RPMI7951 (cell line): ENCODE results near the gene MORN5. TPM values are rescaled to one million over a fixed set of nuclear protein-coding genes. Genes with fewer than 3 reads are reported as not detected.
"Not testable (repeated sequence)": the region's sequence is repeated elsewhere in the genome, so short reads cannot be mapped to it uniquely, and the experiment has no call there.

Experiments
- DNase-seq: peaks from one replicate; pipeline ENCODE4 v3.0.0-alpha.2; 2012; ENCODE audit warnings: low read depth
- total RNA-seq: library from RNA; depleted of rRNA; stranded (reverse); fragments of >200 nt; shearing (Covaris generic); gene quantifications from 2 replicates; pipeline ENCODE4 v1.2.3, GENCODE V29; 2014; rRNA removed

MORN5 gene
- total RNA-seq = not detected in 2 replicates

DNA sequence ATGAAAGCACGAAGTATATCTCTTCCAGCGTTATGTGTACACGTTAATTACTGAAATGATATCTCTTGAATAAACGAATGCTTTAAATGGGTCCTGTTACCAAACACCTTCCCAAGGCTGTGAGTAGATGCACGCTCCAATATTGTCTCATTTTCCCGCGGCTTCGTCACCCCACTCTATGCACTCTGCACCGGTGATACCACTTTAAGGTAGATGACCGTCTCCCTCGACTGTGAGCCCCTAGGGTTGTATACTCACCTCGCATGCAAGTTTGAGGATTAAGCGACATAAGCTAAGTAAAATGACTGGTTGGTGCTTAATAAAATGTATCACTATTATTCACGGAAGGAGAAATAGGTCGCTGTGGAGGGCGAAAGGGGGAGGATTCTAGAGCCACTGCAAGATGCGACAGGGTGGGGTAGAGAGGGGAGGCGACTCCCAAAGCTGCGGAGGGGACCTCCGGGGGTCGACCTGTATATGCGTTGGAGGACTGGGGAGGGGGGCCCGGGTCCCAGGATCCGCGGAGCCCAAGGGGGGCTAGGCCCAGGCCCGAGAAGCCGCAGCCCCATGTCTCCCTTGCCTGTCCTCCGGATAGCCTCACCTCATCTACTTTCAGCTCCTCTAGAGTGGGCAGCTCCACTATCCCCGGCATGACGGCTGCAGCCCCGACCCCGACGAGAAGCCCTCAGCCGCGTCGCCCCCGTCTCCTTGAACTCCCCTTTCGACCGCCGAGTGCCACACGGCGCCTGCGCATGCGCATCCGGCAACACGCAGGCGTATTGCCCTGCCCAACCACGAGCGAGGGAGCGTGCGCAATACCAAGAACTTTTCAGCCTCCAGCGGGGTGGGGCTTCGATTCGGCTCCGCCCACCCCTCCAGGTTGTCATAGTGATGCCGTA is at the start of gene MORN5, which contains the start of gene NDUFA8:
Gene MORN5 (plus strand): TSS at position 883 of the 899 bp plus-strand sequence. CDS start 65 bp downstream, outside the sequence.
Gene NDUFA8 (minus strand): TSS at position 754 of the 899 bp plus-strand sequence. CDS start 102 bp downstream, at position 652.
- peak; percentile 91 for DNase-seq

DNA sequence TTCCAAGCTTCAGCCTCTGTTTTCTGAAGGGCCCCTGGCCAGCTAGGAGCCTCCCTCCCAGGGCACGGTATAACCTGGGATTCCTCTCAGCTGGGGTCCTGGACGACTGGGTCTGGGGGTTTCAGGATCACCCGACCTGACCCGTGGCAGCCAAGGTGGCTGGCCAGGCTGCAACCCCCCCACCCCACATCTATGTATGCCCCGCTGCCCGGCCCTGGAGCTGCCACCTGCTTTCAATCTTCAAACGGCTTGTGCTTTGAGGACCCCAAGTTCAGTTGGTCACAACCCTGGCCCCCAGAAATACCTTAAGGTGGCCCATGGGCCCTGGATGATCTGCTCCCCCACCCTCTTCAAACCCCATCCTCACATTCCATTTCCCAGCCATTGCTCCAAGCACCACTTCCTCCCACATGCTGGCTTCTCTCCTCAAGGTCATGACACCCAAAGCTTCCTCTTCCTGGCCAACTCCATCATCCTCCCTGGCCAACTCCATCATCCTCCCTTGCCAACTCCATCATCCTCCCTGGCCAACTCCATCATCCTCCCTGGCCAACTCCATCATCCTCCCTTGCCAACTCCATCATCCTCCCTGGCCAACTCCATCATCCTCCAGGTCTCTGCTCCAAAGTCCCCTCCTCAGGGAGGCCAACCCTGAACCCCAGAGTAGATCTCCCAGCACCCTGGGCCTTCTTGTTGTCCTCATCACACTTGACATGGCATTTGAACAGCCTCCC is 49.4 kb upstream of the MORN5 start:
- no peak for DNase-seq

DNA sequence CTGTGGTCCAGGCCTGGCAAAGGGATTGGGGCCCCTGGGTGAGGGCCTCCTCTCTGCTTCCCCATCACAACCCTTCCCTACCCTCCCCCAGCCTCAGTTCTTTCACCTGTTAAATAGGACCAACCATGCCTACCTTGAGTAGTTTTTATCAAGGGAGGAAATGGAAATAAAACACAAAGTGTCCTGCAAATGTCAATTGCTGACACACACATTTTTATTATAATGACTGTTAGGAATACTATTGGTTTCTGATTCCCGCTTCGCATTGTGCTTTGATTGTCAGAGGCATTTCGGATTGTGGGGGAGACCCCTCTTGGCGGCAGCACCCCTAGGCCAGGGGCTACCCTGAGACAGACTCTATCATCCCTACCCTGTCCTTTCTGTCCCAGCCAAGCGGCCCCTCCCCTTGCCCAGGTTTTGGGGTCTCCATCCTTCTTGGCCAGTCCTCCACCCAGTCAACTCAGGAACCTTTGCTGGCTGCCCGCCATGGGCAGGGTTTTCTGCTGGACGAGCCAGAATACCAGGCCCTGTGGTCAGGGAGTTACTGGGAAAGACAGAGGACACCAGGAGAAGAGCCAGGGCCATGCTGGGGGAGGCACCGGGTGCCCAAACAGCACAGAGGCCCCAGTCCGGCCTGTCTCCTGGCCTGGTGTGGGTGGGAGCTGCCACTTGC is 48.2 kb upstream of the MORN5 start:
- DNase-seq = no peak

DNA sequence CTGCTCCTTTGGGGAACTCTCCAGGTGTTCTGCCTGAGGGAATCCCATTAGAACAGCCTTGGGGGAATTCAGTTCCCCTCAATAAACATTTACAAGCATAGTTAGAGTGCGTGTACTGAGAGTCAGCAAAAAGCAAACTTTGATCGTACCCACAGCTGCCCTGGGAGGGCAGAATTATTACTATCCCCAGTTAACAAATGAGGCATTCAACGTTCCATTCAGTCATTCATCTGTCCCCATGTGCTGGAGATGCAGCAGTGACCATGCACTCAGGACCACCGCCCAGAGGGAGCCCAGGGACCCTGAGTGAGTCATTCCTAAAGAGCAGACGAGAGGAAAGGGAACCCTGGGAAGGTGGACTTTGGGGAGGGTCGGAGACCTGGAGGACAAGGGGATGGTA is 47.5 kb upstream of the MORN5 start:
- DNase-seq = no peak

DNA sequence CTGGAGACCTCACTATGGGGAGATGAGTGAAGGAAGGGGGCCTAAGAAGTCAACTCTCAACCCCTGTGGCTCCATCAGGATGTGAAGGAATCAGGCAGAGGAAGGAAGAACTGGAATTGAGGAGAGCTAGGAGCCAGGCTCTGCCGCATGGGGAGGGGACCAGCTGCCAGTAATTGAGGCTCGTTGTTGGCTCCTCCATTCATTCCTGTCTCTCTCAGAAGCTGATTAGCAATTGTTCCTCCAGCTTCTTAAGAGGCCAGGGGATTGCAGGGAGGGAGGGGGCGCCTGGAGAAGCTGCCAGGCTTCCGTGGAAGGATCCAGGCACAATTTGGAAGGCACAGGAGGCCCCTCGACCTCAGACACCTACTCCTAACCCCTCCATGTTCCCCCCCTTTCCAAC is 46.1 kb upstream of the MORN5 start:
- no peak for DNase-seq

DNA sequence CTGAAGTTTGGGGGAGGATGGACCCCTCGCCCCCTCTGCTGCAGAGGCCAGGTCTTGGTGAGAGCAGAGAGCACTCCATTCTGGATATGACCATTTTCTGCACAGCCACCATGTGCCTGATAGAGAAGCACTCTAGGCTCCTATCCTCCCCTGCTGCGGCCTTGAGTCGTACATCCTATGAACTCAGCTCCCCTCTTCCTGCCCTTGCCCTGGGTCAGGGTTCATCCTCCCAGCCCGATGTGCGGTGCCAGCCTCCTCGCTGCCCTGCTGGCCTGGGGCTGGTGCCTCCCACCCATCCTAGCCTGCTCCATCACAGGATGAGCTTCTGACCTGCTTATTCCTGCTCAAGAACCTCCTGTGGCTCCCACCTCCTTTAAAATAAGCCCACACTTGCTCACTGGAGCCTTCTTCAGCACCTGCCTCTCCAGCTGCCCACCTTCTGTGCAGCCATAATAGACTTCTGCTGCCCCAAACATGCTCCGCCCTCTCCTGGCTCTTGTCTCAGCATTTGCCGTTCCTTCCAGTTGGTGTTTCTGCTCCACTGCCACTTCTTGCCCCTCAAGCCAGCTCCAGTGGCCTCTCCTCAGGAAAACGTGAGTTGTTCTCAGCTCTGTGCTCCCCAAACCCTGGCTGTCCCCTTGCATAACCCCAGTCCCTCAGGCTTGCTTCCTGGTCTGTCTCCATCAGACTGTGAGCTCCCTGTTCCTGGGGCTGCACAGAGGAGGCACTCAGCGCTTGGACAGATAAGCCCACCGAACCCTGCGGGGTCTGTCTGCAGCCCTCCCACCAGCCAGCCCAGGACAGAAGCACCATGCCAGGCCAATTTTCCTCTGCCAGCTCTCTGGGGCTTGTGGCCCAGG is 44.3 kb upstream of the MORN5 start:
- no peak for DNase-seq

DNA sequence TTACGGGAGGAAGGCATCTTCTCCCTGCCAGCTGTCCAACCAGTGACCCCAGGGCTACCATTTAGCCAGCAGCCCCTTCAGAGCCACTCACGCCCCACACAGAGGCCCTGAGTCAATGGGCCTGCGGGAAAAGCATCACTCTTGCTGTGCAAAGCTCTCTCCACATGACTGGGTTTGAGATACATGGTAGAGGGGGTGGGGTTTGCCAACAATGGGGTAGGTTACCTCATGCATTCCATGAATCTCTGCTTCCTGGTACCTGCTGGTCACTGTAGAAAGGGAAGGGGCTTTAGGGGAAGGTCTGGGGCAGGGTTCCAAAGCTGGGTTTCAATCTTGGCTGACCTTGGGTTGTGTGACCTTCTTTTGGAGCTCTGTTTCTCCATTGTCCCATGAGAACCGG is 43.7 kb upstream of the MORN5 start:
- no peak for DNase-seq

DNA sequence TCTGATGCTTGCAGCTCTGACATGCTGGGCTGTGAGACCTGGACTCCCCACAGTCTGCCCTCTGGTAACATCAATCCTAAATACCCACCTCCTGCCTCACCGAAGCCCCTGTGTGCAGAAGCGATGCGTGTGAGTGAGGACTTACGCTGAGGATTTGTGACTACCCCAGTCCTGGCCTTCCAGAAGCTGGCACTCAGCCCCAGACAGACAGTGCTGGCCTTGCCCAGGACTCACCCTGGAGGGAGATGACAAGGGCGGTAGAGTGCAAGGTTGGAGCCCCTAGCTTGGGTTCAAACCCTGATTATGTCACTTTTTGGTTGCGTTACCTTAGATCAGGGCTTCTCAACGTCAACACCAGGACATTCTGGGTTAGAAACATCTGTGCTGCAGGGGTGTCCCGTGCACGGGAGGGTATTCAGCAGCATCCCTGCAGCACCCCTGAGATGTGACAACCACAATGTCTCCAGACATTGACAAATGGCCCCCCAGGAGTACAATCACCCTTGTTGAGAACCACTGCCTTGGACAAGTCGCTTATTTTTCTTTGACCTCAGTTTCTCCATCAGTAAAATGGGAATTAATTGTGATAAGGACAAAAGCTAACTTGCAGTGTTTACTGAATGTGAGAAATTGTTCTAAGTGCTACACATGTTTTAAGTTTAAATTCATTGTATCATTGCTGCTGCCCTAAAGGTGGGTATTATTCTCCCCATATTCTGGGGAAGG is 43.1 kb upstream of the MORN5 start:
- no peak for DNase-seq

DNA sequence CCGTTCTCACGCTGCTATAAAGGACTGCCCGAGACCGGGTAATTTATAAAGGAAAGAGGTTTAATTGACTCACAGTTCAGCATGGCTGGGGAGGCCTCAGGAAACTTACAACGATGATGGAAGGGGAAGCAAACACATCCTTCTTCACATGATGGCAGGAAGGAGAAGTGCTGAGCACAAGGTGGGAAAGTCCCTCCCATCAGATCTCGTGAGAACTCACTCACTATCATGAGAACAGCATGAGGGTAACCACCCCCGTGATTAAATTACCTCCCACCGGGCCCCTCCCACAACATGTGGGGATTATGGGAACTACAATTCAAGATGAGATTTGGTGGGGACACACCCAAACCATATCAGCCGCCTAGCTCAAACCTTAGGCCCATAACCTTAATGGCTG is 42.5 kb upstream of the MORN5 start:
- not testable (repeated sequence) for DNase-seq

DNA sequence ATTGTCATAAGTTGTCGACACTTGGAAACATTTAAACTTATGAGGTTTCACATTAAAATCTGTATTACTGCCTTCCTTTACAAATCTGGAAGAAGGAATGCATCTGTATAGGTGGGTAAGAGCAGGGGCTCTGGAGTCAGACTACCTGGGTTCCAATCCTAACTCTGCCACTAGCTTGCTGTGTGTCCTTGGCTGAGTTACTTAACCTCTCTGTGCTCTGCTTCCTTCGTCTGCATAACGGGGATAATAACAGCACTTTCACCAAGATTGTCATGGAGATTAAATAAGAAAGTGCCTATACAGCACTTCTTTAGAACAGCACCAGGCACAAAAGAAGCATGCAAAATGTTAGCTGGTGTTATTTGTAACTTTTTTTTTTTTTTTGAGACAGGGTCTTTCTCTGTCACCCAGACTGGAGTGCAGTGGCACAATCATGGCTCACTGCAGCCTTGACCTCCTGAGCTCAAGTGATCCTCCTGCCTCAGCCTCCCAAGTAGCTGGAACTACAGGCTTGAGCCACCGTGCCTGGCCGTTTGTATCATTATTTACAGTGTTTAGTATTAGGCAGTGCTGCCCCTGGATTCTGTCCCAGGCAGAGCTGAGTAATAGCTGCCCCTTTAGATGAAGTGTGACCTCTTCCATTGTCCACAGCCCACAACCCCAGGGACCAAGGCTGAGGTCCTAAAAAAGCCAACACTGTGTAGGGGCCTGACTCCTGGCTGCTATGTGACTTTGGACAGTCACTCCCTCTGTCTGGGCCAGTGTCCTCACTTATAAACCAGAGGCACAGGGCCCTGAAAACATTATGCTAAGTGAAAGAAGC is 41.2 kb upstream of the MORN5 start:
- no peak for DNase-seq

DNA sequence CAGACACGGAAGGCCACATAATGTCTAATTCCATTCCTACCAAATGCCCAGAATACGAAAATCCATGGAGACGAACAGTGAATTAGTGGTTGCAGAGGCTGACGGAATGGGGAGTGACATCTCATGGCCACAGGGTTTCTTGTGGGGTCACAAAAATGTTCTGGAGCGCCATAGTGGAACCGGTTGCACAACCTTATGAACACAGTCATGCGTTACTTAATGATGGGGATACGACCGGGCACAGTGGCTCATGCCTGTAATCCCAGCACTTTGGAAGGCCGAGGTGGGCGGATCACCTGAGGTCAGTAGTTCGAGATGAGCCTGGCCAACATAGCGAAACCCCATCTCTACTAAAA is 40.6 kb upstream of the MORN5 start:
- no peak for DNase-seq

DNA sequence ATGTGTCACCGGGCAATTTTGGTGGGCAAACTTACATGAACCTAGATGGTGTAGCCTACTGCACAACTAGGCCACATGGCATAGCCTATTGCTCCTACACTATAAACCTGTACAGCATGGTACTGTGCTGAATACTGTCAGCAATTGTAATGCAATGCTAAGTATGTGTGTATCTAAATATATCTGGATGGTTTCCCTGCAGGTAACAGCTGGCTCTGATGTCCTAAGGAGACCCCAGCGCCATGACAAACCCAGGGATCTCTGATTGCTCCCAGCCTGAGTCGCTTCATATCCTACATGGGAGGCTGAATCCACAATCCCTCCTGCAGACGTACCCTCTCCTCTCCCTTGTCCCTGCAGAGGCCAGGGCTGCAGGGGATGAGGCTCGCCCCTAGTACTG is 40.0 kb upstream of the MORN5 start:
- no peak for DNase-seq

DNA sequence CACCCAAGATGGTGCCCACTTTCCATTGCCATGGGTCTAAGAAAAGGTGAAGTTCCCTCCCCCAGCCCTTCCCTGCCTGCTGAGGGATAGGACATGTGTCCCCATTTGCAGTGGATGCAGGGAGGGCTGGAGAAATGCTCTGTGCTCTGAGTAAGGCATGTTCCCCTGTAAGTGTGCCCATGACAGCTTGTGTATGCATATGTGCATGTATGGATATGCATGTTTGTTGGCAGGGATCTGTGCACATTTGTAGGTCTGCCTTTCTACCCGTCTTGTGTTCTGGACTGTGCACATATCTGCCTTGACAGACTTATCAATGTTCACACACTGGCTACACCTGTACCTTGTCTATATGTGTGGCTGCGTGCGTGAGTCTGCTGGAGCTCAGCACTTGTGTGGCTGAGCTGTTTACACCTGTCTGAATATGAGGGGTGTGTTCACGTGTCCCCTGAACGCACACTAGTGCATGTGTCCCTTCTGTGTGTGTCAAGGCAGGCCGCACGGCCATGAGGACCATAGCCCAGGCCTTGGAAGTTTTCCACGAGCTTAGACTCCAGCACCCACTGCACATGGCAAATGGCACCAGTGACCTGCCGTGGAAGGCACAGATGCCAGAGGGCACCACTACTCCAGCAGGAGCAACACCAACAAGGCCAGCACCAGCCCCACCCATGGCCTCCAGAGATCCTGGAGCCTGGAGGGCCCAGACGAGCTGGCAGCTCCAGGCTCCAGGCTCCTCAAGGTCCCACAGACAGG is 39.2 kb upstream of the MORN5 start:
- DNase-seq = no peak

DNA sequence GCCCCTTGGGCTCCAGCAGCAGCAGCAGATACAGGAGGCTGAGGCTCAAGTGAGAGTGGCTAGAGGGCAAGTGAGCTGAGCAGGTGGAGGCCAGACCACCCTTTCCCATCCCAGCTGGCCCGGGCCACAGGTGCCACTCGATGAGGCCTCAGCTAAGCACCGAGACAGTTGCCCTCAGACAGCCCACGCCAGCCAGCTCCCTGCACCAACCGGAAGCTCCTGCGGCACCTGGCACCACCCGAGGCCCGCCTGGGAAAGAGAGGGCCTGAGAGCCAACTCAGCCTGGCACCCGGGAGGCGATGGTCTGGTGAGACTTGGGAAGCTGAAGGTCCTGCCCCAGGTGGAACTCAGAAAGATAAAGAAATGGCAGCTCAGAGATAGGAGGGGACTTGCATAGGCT is 38.3 kb upstream of the MORN5 start:
- DNase-seq = no peak

DNA sequence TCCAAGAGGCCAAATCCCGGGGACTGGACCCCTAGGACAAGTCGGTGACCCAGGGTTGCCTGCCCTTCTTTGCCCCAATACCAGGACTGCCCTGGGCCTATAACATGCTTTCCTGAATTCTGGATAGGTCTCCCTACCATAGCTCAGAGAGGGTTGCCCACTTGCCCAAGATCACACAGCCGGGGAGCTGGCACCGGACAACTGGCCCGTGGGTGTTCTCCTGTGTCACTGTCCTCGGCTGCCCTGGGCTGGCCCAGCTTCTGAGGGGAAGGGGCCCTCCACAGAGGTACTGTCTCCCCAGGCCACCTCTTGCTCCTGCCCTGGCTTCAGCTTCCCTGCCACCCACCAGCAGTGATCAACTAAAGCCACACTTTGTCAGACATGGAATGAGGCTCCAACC is 37.8 kb upstream of the MORN5 start:
- no peak for DNase-seq

DNA sequence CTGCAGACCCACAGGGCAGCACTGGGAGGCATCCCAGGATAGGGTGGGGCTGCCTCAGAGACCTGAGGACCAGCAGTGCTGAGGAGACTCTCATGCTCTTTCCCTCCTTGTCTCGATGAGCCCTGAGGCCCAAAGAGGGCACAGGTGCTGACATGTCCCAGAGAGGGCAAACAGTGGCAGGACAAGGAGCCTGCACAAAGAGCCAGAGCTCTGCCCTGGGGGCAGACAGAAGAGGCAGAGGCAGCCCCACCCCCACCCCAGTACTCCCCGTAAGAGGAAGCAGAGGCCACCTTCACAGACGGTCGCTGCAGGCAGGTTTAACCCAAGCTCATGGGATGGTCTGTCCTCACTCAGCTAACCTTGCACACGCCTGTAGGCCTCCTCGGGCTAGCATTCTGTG is 37.2 kb upstream of the MORN5 start:
- DNase-seq = no peak

DNA sequence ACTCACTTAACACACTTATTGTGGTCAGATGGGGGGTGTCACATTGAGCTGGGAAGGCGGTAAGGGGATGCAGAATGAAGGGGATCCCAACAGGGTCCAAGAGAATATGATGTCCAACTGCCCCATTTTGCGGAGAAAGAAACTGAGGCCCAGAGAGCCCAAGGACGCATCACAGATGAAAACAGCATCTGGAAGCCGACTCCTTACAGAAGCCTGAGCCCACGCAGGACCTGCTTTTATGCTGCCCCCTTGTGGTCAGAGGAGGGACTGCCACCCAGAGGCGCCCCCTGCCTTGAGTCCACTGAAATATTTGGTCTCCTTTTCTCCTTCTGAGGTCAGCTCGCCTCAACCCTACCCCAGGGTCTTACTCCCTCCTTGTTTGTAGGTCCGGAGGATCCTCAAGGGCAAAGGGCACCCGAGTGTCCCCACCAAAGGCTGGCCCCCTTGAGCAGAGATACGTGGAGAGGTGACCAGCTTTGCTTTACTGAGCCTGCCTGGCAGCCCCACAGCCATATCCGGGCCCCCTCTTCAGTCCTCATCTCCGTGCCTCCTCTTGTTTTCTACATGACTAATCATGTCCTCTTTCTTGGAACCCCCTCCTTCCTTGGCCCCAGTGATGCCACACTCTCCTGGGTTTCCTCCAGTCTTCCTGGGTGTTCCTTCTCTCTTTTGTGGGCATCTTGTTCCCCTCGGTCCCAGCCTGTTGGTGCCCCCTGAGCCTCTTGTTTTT is 36.6 kb upstream of the MORN5 start:
- peak; percentile 44 for DNase-seq

DNA sequence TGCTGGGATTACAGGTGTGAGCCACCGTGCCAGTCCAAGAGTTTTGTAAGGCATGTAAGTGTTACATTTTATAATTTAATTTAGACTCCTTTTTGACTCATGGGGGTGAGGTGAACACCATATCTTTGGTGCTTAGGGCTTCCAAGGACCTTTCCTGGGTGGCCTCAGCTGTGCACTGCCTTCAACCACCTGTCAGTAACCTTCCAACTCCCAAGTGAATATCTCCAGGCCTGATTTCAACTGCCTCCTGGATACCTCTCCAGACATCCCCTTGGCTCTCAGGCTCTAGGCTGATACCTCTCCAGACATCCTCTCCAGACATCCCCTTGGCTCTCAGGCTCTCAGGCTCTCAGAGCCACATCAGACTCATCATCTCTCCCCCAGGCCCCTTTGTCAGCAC is 35.7 kb upstream of the MORN5 start:
- no peak for DNase-seq
